GM19238 (cell line): ENCODE results near the gene GJB4.
"Not testable (repeated sequence)": the region's sequence is repeated elsewhere in the genome, so short reads cannot be mapped to it uniquely, and the experiment has no call there.

ENCODE experiments used
- DNase-seq: peaks from one replicate; pipeline ENCODE4 v3.0.0; 2011; ENCODE audit warnings: low spot score; ENCODE audit not compliant: insufficient read length

The GJB4 gene

DNA sequence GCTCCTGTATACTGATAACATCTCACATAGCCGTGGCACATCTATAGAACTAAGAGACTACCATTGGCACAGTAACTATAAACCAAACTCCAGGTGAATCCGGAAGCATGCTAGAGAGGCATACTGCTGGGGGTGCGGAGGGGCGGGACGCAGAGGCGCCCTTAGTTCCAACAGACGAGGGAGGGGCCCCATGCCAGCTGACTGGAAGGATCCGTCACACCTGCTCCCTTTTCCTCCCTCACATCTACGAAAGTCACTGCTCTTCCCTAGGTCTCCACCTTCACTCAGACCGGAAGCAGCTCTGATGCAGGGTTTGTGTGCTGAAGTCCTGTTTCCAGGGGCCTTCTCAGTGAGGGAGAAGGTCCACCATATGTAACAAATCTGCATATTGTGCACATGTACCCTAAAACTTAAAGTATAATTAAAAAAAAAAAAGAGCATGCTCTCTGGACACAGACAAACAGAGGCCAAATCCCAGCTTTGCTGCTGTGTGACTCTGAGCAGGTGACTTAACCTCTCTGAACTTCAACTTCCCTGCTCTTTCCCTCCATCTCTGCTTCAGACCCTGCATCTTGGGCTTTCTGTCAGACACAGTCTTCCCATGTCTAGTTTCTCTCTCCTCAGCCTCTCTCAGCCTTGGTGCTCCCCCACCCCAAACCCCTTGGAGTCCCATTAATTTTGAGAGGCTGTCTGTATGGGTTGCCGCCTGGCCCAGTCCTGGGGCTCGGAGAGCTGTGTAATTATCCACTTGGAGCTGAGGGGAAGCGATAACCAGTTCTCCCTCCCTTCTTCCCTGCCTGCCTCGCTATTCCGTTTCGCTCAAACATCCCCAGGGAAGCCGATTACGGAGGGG, 12.5 kb upstream of the GJB4 start:
- no peak for DNase-seq

DNA sequence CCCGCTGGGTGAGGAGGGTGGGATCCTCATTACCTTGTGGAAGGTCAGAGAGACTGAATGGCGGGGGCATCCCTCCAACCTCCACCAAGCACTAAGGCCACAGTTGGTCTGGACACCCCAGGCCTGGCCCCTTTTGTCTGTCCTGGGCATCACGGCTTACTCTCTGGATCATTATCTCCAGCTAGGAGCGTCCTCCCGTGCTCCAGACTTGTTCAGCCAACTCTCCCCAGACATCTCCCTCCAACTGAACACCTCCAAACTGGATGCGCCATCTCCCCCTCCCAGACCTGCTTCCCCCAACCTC, 11.9 kb upstream of the GJB4 start:
- DNase-seq: no peak

GRCh38 chr1:34749992-34750391, 9.5 kb upstream of the GJB4 start:
- DNase-seq: no peak

GRCh38 chr1:34750610-34751009, 8.9 kb upstream of the GJB4 start:
- no peak for DNase-seq

GRCh38 chr1:34753163-34753562, 6.4 kb upstream of the GJB4 start:
- no peak for DNase-seq

GRCh38 chr1:34754964-34755637, 4.4 kb upstream of the GJB4 start, which contains the start of gene GJB5:
Gene GJB5 (plus strand): TSS chr1:34755047. CDS start chr1:34757331, 2,284 bp downstream.
- no peak for DNase-seq

GRCh38 chr1:34755961-34756360, 3.6 kb upstream of the GJB4 start:
- no peak for DNase-seq

DNA sequence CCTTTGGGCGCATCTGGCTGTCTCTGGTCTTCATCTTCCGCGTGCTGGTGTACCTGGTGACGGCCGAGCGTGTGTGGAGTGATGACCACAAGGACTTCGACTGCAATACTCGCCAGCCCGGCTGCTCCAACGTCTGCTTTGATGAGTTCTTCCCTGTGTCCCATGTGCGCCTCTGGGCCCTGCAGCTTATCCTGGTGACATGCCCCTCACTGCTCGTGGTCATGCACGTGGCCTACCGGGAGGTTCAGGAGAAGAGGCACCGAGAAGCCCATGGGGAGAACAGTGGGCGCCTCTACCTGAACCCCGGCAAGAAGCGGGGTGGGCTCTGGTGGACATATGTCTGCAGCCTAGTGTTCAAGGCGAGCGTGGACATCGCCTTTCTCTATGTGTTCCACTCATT, 2.2 kb upstream of the GJB4 start:
- no peak for DNase-seq

- no peak for DNase-seq
Observed at GRCh38 chr1:34758751-34759150, 789 bp upstream of the GJB4 start.

GRCh38 chr1:34761176-34761761, 1.7 kb downstream of the GJB4 start:
- no peak for DNase-seq

- no peak for DNase-seq
Observed at GRCh38 chr1:34761776-34762307, 2.3 kb downstream of the GJB4 start.

DNA sequence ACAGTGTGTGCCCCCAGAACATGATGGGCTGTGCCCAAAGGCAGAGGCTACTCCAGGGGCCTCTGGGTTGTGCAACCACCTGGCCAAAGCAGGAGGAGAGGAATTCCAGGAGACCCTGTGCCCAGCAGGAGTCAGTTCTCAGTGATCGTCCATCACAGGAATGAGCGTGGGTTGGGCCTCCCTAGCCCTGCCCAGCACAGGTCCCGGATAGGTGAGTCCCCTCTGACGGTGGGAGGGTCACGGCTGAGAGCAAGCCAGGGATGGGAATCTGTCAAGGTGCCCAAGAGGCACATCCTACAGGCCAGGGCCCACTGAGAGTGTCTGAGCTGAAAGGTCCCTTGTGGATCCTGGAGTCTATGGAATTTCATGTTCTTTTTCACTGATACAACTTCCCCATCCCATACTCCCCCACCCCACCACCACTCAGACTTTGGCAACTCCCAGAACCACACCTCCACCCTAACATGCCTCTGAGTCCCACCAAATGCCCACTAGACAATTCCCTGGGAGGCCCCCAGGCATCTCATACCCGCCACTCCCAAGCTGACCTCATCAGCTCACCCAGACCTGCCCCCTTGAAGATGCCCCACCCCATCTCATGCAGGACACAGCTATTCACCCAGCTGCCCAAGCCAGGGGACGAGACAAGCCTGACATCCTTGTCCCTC, 3.1 kb downstream of the GJB4 start:
- no peak for DNase-seq

- no peak for DNase-seq
Observed at GRCh38 chr1:34763142-34763781, 3.7 kb downstream of the GJB4 start.

DNA sequence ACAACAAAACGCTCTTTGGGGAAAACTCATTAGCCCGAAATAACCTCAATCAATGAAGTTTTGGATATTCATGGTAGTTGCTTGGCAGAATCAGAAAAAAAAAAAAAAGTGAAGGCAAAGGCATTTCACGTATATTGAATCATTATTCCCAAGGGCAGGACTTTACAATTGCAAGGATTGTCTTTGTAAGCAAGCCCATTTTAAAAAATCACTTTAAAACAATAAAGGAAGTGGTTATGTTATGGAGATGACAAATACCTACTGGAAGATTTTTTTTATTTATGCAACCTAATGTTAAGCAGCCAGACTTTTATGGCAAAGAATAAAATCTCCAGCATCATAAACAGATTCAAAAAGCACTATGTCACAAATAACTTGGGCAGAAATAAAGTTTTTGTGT, 9.3 kb downstream of the GJB4 start:
- no peak for DNase-seq

DNA sequence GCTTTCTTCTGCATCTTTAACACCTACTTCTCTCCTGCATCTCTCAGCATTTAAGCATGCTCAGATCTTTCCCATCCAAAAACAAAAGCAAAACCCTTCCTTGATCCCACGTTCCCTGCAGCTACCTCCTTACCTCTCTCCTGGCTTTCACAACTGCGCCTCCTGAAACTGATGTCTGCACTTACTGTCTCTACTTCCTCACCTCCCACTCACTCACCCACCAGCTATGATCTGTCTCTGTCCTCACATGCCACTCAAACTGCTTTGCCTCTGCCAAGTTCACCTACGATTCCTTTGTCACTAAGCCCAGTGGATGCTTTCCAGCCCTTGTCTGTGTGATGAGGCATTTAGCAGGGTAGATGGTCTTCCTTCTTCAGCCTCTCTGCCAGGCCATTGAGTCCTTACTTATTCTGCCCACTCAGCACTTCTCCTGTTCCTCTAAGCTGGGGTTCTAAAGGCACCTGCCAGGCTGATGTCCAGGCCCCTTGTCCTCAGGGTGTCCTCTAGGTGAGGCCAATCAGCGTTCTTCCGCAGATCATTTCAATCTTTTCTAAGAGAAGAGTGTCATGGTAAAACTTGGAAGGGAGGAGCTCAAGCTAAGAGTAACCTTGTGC, 11.5 kb downstream of the GJB4 start:
- no peak for DNase-seq

DNA sequence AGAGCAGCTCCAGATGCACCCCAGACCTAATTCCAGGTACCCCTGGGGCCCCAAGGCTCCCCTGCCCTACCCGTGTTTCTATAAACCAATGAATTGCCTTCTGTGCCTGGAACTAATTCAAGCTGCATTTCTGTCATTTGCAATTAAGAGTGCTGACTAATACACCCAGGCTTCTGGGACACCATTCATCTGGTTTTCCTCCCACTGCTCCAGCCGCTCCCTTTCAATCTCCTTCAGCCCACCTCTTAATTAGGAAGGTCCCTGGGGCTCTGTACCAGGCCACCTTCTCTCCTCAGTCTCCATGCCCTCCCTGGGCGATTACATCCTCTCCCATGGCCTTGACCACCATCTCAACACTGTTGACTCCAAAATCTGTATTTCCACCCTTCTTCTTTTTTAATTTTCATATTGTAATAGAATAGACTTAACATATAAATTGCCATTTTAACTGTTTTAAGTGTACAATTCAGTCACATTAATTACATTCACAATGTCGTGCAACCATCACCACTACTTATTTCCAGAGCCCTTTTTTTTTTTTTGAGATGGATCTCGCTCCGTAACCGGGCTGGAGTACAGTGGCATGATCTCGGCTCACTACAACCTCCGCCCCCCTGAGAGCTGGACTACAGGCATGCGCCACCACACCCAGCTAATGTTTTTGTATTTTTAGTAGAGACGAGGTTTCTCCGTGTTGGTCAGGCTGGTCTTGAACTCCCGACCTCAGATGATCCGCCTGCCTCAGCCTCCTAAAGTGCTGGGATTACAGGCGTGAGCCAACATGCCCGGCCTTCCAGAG, 12.2 kb downstream of the GJB4 start:
- no peak for DNase-seq

DNA sequence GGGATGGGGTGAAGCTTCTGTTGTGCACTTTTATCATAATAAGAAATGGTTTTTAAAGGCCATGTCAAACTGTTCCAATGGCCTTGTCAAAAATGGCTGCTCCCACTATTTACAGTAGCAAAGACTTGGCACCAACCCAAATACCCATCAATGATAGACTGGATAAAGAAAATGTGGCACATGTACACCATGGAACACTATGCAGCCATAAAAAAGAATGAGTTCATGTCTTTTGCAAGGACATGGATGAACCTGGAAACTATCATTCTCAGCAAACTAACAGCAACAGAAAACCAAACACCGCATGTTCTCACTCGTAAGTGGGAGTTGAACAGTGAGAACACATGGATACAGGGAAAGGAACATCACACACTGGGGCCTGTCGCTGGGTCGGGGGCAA, 13.6 kb downstream of the GJB4 start:
- DNase-seq: not testable (repeated sequence)

GRCh38 chr1:34774957-34775356, 15.4 kb downstream of the GJB4 start:
- DNase-seq: no peak

- no peak for DNase-seq
Observed at GRCh38 chr1:34776911-34777310, 17.4 kb downstream of the GJB4 start.
